Measurements from ENCODE around the gene TXNRD1. TPM values are rescaled to one million over a fixed set of nuclear protein-coding genes. Genes with fewer than 3 reads are reported as not detected.
A peak's percentile ranks its signal among the peaks of the same experiment; 100 is the strongest.
"Not testable (repeated sequence)": the region's sequence is repeated elsewhere in the genome, so short reads cannot be mapped to it uniquely, and the experiment has no call there.

The TXNRD1 gene
- total RNA-seq, 2 donors from 2014 or later = 75.8 to 103 TPM

DNA sequence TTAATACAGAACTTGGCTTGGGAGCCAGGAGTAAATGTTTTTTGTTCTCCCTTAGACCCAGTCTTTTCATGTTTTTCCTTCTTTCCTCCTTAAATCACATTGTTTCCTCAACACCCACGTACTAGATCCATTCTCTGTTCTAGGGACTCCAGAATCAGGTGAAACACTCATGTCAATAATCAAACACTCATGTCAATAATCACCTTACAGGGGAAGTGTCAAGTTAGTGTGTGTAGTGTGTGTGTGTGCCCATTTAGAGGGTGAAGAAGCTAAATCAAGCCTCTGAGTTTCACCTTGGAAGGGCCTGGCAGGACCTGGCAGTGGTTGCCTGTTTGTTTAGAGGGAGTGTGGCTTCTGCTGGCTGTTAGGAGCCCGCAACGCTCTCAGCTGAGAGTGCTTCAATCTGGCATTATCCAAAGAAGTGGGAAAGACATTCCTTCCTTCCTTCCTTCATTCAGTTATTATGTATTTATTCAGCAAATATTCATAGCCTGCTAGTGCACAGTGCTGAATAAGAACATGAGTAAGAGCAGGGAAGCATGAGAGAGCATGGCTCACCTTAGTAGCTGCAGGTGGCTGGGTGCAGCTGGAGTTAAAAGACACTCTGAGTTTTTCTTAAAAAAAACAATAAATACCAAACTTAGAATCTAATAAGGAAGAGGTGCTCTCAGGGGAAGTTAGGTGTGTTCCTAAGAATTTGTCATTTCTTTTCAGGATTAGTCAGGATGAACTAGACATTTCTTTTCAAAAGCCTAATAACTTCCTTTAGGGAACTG, 70.3 kb downstream of the TXNRD1 start:
- H3K27ac Mint-ChIP-seq = peak overlapping the region; percentile 99 to 100
- H3K4me1 Mint-ChIP-seq (ENCODE audit: low read depth in 2 of 2) = peaks cover 30 to 36% of the 10 kb centered on the region in 2 donors
- peaks cover 5 to 11% of the 10 kb centered on the region in 2 donors for H3K27me3 Mint-ChIP-seq
- no peak for ATAC-seq
- peak overlapping the region; percentile 97 for H3K4me3 Mint-ChIP-seq
- no peaks in the 10 kb centered on the region for H3K9me3 Mint-ChIP-seq
- H3K36me3 Mint-ChIP-seq = no peaks in the 10 kb centered on the region
- no peak for DNase-seq (ENCODE audit: low spot score)

DNA sequence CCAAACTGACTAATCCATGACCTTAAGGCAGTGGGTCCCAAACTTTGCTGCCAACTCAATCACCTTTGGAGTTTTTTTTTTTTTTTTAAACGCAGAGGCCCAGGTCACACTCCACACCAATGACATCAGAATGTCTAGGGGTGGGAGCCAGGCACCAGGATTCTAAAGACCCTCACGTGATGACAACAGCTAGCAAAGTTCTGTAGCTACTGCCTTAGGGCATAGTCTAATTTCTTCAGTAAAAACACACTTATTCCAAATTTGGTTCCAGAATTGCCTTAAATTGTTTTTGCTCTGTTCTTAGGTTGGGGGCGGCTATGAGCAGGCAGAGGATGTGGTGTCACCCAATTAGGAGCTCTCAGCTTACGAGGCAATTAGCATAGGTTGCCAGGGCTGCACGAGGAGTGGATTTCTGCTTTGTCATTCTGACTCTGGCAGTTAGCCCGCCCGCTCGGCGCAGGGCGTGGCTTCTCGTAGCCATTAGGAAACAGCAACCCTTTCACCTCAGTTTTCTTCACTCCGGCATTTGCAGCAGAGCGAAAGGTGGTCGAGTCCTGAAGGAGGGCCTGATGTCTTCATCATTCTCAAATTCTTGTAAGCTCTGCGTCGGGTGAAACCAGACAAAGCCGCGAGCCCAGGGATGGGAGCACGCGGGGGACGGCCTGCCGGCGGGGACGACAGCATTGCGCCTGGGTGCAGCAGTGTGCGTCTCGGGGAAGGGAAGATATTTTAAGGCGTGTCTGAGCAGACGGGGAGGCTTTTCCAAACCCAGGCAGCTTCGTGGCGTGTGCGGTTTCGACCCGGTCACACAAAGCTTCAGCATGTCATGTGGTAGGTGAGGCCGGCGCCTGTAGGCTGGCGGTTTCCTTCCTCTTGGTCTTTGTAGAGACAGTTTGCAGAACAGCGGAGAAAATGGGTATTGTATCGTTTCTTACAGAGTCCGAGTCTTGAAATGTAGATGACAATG, 71.2 kb downstream of the TXNRD1 start:
- Mint-ChIP-seq H3K27me3 (peaks cover 0 to 2% of the 10 kb centered on the region in 2 donors), H3K9me3 (no peaks in the 10 kb centered on the region), H3K36me3 (no peaks in the 10 kb centered on the region), H3K4me3 (peak overlapping the region; percentile 97), H3K27ac (peak overlapping the region; percentile 99 to 100), H3K4me1 (ENCODE audit: low read depth in 2 of 2) (peaks cover 30 to 36% of the 10 kb centered on the region in 2 donors)
- ATAC-seq (peak; percentile 95 to 97), DNase-seq (ENCODE audit: low spot score) (peak; percentile 93)

DNA sequence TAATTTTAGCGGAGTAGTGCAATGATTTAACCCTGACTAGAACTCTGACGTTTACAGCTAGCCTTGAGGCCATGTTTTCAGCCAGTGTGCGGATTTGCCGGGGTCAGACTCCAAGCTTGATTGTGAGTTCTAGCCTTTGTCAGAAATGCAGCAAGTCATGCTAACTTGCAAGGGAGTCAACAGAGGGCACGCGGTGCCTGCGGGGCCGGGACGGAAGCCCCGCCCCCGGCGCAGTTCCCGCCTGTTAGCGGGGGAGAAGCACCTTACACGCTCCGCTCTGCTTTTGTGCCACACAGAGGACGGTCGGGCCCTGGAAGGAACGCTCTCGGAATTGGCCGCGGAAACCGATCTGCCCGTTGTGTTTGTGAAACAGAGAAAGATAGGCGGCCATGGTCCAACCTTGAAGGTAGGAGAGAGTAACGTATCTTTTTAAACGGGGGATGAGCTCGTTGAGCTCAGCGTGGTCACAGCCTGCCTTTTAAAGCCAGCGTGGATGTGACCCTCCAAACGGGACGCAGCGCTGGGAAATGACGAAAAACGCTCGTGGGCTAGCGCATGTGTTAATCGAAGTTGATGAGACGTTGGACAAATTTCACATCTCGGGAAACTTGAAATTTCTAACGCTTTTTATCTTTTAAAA, 73.2 kb downstream of the TXNRD1 start:
- no peaks in the 10 kb centered on the region for H3K9me3 Mint-ChIP-seq
- H3K27me3 Mint-ChIP-seq = no peaks in the 10 kb centered on the region
- ATAC-seq = peak; percentile 77 to 82
- peak; percentile 92 for DNase-seq (ENCODE audit: low spot score)
- H3K4me3 Mint-ChIP-seq = peak overlapping the region; percentile 97
- peak overlapping the region; percentile 99 to 100 for H3K27ac Mint-ChIP-seq
- peaks cover 36 to 50% of the 10 kb centered on the region in 2 donors for H3K4me1 Mint-ChIP-seq (ENCODE audit: low read depth in 2 of 2)
- peaks cover 12% of the 10 kb centered on the region for H3K36me3 Mint-ChIP-seq

DNA sequence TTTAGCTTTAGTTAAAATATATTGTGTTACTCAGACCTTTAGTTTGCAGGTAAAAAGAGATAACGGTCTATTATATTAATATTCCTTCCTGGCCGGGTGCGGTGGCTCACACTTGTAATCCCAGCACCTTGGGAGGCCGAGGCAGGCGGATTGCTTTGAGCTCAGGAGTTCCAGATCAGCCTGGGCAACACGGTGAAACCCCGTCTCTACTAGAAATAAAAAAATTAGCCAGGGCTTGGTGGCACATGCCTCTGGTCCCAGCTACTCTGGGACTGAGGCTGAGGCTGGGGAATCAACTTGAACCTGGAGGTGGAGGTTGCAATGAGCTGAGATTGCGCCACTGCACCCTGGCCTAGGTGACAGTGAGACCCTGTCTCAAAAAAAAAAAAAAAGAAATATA, 74.7 kb downstream of the TXNRD1 start:
- Mint-ChIP-seq H3K27ac (no peak overlapping the region), H3K27me3 (no peaks in the 10 kb centered on the region), H3K9me3 (no peaks in the 10 kb centered on the region), H3K36me3 (peaks cover 15% of the 10 kb centered on the region), H3K4me1 (ENCODE audit: low read depth in 2 of 2) (peaks cover 40 to 61% of the 10 kb centered on the region in 2 donors), H3K4me3 (no peak overlapping the region)
- DNase-seq (ENCODE audit: low spot score) (no peak), ATAC-seq (no peak)

DNA sequence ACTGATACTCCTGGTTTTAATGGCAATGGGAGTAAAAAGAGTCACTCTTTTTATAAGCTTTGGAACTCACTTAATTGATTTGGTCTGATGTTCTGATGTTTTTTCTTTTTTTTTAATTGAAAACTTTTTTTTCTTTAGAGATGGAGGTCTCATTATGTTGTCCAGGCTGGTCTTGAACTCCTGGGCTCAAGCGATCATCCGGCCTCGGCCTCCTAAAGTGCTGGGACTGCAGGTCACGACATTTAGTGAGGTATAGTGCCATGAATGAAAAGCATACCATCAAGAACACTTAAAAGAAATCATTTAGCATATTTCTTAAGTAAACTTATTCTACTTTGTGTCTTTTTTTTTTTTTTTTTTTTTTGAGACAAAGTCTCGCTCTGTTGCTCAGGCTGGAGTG, 75.3 kb downstream of the TXNRD1 start:
- Mint-ChIP-seq H3K4me3 (no peak overlapping the region), H3K27me3 (no peaks in the 10 kb centered on the region), H3K27ac (no peak overlapping the region), H3K36me3 (peaks cover 19% of the 10 kb centered on the region), H3K4me1 (ENCODE audit: low read depth in 2 of 2) (peaks cover 41 to 61% of the 10 kb centered on the region in 2 donors), H3K9me3 (no peaks in the 10 kb centered on the region)
- no peak for DNase-seq (ENCODE audit: low spot score)
- no peak for ATAC-seq

DNA sequence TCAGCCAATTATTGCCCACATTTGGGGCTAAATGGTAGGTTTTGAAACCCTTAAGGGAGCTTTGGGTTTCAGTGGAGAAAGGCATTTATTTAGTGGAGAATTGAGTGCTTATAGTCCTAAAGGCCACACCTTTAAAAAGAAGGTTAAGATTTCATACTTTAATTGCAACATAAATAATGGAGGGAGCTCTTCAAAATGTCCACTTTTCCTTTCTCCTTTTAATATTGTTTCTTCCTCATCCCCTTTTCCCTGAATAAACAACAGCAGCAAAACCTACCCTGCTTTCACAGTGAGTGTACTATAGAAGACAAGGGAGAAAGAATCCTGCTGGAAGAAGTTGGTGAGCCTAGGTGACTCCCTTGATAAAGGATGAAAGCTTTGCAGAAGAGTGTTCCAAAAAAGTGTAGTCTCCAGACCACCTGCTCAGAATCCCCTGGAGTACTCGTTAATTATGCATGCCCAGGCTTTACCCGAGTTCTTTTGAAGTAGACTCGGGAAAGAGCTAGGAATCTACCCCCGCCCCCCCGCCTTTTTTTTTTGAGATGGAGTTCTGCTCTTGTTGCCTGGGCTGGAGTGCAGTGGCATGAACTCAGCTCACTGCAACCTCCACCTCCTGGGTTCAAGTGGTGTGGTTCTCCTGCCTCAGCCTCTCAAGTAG, 76.4 kb downstream of the TXNRD1 start:
- H3K36me3 Mint-ChIP-seq = peaks cover 19% of the 10 kb centered on the region
- peaks cover 35 to 50% of the 10 kb centered on the region in 2 donors for H3K4me1 Mint-ChIP-seq (ENCODE audit: low read depth in 2 of 2)
- DNase-seq (ENCODE audit: low spot score) = no peak
- H3K27me3 Mint-ChIP-seq = no peaks in the 10 kb centered on the region
- H3K9me3 Mint-ChIP-seq = no peaks in the 10 kb centered on the region
- H3K4me3 Mint-ChIP-seq = no peak overlapping the region
- peak overlapping the region in 1 of 2 donors; percentile 54 for H3K27ac Mint-ChIP-seq
- no peak for ATAC-seq

DNA sequence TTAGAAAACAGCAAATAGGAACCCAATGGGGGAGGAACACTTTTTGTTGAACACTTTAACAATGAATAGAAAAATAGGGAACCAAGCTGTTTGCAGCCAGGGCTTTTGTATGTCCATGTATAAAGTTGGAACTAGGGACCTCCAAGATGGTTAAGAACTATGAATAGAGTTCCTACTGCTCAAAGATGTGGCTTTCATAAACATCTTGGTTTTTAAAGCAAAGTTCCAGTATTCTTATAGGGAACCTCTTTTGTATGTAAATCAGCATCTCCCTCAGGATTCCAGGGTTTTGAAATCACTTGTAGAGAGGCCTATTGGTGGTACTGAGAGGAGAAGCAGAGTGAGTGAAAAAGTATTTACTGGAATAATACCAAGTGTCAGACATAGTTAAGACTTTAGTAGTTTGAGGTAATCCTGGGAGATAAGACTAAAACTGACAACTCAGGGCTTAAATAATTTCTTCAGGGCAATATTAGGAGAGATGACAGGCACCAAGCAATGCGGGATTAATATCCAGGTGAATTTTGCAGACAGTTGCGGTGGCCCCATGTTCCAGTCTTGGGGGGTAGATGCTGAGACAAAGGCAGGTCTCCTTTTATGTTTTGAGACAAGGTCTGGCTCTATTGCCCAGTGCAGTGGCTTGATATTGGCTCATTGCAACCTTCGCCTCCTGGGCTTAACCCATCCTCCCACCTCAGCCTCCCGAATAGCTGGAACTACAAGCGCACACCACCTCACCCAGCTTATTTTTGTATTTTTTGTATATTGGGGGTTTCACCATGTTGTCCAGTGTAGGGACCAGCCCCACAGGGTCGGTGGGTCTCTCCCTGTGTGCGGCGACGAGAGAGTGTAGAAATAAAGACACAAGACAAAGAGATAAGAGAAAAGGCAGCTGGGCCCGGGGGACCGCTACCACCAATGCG, 77.6 kb downstream of the TXNRD1 start:
- ATAC-seq (no peak), DNase-seq (ENCODE audit: low spot score) (no peak)
- Mint-ChIP-seq H3K27me3 (no peaks in the 10 kb centered on the region), H3K36me3 (peaks cover 19% of the 10 kb centered on the region), H3K4me3 (no peak overlapping the region), H3K9me3 (no peaks in the 10 kb centered on the region), H3K4me1 (ENCODE audit: low read depth in 2 of 2) (peaks cover 31 to 47% of the 10 kb centered on the region in 2 donors), H3K27ac (peak overlapping the region in 1 of 2 donors; percentile 54)

DNA sequence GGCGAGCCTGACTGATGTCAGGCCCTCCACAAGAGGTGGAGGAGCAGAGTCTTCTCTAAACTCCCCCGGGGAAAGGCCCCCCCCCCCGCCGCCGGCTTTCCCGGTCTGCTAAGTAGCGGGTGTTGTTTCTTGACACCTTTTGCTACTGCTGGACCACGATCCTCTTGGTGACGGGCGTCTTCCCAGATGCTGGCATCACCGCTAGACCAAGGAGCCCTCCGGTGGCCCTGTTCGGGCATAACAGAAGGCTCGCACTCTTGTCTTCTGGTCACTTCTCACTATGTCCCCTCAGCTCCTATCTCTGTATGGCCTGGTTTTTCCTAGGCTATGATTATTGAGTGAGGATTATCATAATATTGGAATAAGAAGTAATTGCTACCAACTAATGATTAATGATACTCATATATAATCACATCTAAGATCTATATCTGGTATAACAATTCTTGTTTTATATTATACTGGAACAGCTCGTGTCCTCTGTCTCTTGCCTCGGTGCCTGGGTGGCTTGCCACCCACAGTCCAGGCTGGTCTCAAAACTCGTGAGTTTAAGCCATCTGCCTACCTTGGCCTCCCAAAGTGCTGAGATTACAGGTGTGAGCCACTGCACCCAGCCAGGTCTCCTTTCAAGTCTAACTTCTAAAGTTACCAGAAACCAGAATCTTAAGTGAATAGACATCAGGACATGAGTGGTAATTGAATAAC, 78.7 kb downstream of the TXNRD1 start:
- not testable (repeated sequence) for H3K27ac Mint-ChIP-seq; H3K4me3 Mint-ChIP-seq; H3K27me3 Mint-ChIP-seq; H3K9me3 Mint-ChIP-seq; DNase-seq (ENCODE audit: low spot score); ATAC-seq
- H3K36me3 Mint-ChIP-seq = peaks cover 19% of the 10 kb centered on the region
- peaks cover 23 to 35% of the 10 kb centered on the region in 2 donors for H3K4me1 Mint-ChIP-seq (ENCODE audit: low read depth in 2 of 2)

DNA sequence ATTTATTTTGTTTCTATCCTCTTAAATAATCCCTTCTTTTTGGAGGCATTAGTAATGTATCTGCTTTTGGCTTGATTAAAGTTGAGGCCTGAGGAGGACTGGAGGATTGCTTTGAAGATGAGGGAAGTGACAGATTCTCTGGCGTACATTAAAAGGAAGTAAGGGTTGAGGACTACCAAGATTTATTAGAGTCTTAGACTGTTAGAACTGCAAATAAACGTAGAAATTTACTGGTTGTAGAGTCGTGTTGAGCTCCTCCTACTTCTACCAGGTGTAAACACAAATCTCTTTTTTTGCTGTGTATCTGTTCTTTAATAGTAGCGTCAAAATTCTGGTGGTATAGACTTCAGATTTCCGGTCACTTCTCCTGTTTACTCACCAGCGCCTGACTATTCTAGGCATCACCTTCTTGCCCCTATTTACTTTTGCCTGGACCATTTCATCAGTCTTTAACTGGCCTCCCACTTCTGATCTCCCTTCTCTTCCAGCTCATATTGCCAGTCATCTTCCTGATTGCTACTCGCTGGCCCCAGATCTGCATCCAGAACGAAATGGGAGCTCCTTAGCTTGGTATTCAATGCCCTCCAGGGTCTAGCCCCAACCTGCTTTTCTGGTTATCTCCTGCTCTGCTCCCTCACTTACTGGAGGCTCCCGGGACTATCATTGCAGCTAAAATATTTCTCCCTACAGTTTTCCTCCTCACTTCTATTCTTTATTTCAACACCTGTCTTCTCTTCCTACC, 79.5 kb downstream of the TXNRD1 start:
- Mint-ChIP-seq H3K4me1 (ENCODE audit: low read depth in 2 of 2) (peaks cover 23 to 38% of the 10 kb centered on the region in 2 donors), H3K27me3 (no peaks in the 10 kb centered on the region), H3K27ac (peak overlapping the region in 1 of 2 donors; percentile 3), H3K4me3 (no peak overlapping the region), H3K36me3 (peaks cover 19% of the 10 kb centered on the region), H3K9me3 (no peaks in the 10 kb centered on the region)
- DNase-seq (ENCODE audit: low spot score) (no peak), ATAC-seq (no peak)

DNA sequence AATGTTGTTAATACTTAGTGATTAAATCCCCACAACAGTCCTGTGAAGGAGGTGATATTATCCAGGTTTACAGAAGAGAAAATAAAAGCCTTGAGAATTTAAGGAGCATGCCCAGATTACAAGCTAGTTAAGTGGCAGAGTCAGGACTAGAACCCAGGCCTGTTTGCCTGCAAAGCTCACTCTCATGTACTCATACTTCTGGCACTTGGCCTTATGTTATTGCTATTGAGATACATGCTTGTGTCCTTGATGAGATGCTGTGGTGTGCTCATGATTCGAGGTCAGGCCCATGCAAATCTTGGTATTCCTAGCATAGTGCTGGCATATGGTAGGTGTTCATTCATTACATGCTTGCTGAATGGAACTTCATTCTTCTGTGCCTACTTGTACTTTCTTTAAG, 80.4 kb downstream of the TXNRD1 start:
- Mint-ChIP-seq H3K36me3 (peaks cover 19% of the 10 kb centered on the region), H3K9me3 (no peaks in the 10 kb centered on the region), H3K4me1 (ENCODE audit: low read depth in 2 of 2) (peaks cover 23 to 40% of the 10 kb centered on the region in 2 donors), H3K4me3 (no peak overlapping the region), H3K27me3 (no peaks in the 10 kb centered on the region), H3K27ac (no peak overlapping the region)
- no peak for DNase-seq (ENCODE audit: low spot score)
- no peak for ATAC-seq

DNA sequence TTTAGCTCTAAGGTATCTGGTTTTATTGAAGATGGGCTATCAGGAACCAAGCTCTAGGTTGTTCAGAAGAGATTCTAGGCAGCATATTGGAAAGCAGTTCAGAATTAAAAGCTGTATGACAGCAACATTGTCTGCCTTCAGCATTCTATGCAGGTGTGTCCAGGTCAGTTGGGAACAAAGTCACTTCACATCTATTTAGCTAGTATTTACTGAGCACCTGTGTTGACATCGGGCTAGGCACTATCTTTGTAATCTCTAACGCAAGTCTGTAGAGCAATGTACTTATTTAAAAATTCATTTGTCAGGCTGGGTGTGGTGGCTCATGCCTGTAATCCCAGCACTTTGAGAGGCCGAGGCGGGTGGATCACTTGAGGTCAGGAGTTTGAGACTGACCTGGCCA, 81.1 kb downstream of the TXNRD1 start:
- H3K4me1 Mint-ChIP-seq (ENCODE audit: low read depth in 2 of 2) = peaks cover 23 to 40% of the 10 kb centered on the region in 2 donors
- no peak for ATAC-seq
- DNase-seq (ENCODE audit: low spot score) = no peak
- no peaks in the 10 kb centered on the region for H3K27me3 Mint-ChIP-seq
- H3K4me3 Mint-ChIP-seq = no peak overlapping the region
- H3K36me3 Mint-ChIP-seq = peaks cover 19% of the 10 kb centered on the region
- no peak overlapping the region for H3K27ac Mint-ChIP-seq
- H3K9me3 Mint-ChIP-seq = no peaks in the 10 kb centered on the region

Data from natural killer cell treated with Interleukin-12 subunit alpha and Interleukin-12 subunit beta and Interleukin-15 and Interleukin-18, amount 100 ng/mL, for 72 hours (primary cell).